ENCODE results near the gene C13orf46.

Gene C13orf46

GRCh38 chr13:113969973-113970611, 3.8 kb downstream of the C13orf46 start:
- DNase-seq, result no peak

GRCh38 chr13:113969311-113969972, 4.4 kb downstream of the C13orf46 start:
- DNase-seq, result no peak

- no peak for DNase-seq
Observed at GRCh38 chr13:113968463-113969310, 5.2 kb downstream of the C13orf46 start.

- no peak for DNase-seq
Observed at GRCh38 chr13:113967729-113968462, 6.0 kb downstream of the C13orf46 start.

- no peak for DNase-seq
Observed at GRCh38 chr13:113967206-113967720, 6.6 kb downstream of the C13orf46 start.

- no peak for DNase-seq
Observed at GRCh38 chr13:113965968-113966884, 7.7 kb downstream of the C13orf46 start.

- DNase-seq, result no peak
Observed at GRCh38 chr13:113965383-113965874, 8.4 kb downstream of the C13orf46 start.

GRCh38 chr13:113964251-113964995, 9.5 kb downstream of the C13orf46 start:
- no peak for DNase-seq

GRCh38 chr13:113963376-113963775, 10.5 kb downstream of the C13orf46 start:
- DNase-seq, result no peak

- no peak for DNase-seq
Observed at GRCh38 chr13:113962975-113963374, 10.9 kb downstream of the C13orf46 start.

- DNase-seq, result no peak
Observed at GRCh38 chr13:113962386-113962785, 11.5 kb downstream of the C13orf46 start.

GRCh38 chr13:113960276-113960948, 13.5 kb downstream of the C13orf46 start:
- DNase-seq, result no peak

- no peak for DNase-seq
Observed at GRCh38 chr13:113959198-113959597, 14.7 kb downstream of the C13orf46 start.

- DNase-seq, result no peak
Observed at GRCh38 chr13:113958373-113958772, 15.5 kb downstream of the C13orf46 start.

- no peak for DNase-seq
Observed at GRCh38 chr13:113956571-113956970, 17.3 kb downstream of the C13orf46 start.

GRCh38 chr13:113955691-113956090, 18.2 kb downstream of the C13orf46 start:
- DNase-seq, result no peak

- no peak for DNase-seq
Observed at GRCh38 chr13:113955235-113955634, 18.6 kb downstream of the C13orf46 start.

GRCh38 chr13:113954046-113954835, 19.6 kb downstream of the C13orf46 start:
- DNase-seq, result no peak

- no peak for DNase-seq
Observed at GRCh38 chr13:113953561-113953960, 20.3 kb downstream of the C13orf46 start.
